HG02870 (cell line): ENCODE measurements around the gene KIFC1.
A peak's percentile ranks its signal among the peaks of the same experiment; 100 is the strongest.

Experiments
- ATAC-seq: cut with Tn5 transposase; IDR thresholded peaks from one replicate; pipeline ENCODE4 v1.9.1; 2021; ENCODE audit warnings: mild to moderate bottlenecking, moderate library complexity; ENCODE audit not compliant: unreplicated experiment

Gene KIFC1

GRCh38 chr6:33410050-33410710 is 18.6 kb downstream of the KIFC1 start:
- ATAC-seq = peak; percentile 80

- ATAC-seq = peak; percentile 25
These were observed 19.3 kb downstream of the KIFC1 start, which contains the start of gene PHF1 for GRCh38 chr6:33410711-33411631. Gene PHF1, plus strand, starts transcription at chr6:33411014. Its CDS starts 1,250 bp downstream, at chr6:33412264.

GRCh38 chr6:33411632-33412005 is 20.0 kb downstream of the KIFC1 start:
- ATAC-seq = no peak

- no peak for ATAC-seq
These were observed 20.8 kb downstream of the KIFC1 start for GRCh38 chr6:33412140-33413009.

GRCh38 chr6:33413241-33414120 is 21.9 kb downstream of the KIFC1 start:
- no peak for ATAC-seq

- ATAC-seq = no peak
These were observed 23.1 kb downstream of the KIFC1 start for GRCh38 chr6:33414592-33415271.

- ATAC-seq = no peak
These were observed 24.2 kb downstream of the KIFC1 start for GRCh38 chr6:33415831-33416230.

- no peak for ATAC-seq
These were observed 24.9 kb downstream of the KIFC1 start for GRCh38 chr6:33416386-33417127.

- ATAC-seq = no peak
These were observed 25.7 kb downstream of the KIFC1 start for GRCh38 chr6:33417128-33417902.

GRCh38 chr6:33417903-33418689 is 26.5 kb downstream of the KIFC1 start, which contains the start of gene CUTA:
Gene CUTA, minus strand, starts transcription at chr6:33418107. Its CDS starts 107 bp downstream, at chr6:33418000.
- ATAC-seq = peak; percentile 82

- no peak for ATAC-seq
These were observed 27.2 kb downstream of the KIFC1 start for GRCh38 chr6:33418690-33419291.

- no peak for ATAC-seq
These were observed 28.2 kb downstream of the KIFC1 start, which contains the start of gene SYNGAP1 for GRCh38 chr6:33419580-33420490. Gene SYNGAP1, plus strand, starts transcription at chr6:33420065. Its CDS starts 200 bp downstream, at chr6:33420265.

GRCh38 chr6:33420491-33421343 is 29.1 kb downstream of the KIFC1 start:
- ATAC-seq = no peak

GRCh38 chr6:33421344-33421643 is 29.7 kb downstream of the KIFC1 start:
- no peak for ATAC-seq

GRCh38 chr6:33423777-33424176 is 32.2 kb downstream of the KIFC1 start:
- ATAC-seq = no peak
